IMR-90 (cell line): ENCODE results near the gene ITPRIP.

Experiments used
- BHLHE40 ChIP-seq: fragments of 150-350 bp; IDR thresholded peaks from 2 replicates; pipeline ENCODE4 v1.6.1; 2016; ENCODE audit warnings: mild to moderate bottlenecking, low read depth, low read length
- CTCF ChIP-seq: conservative IDR thresholded peaks from 2 replicates; pipeline ENCODE4 v1.5.1; 2012; ENCODE audit warnings: mild to moderate bottlenecking, low read depth, low read length, improper control_type of control experiment
- FOS ChIP-seq: fragments of 150-350 bp; IDR thresholded peaks from 2 replicates; pipeline ENCODE4 v1.6.1; 2016; ENCODE audit warnings: low read depth, low read length
- MXI1 ChIP-seq: IDR thresholded peaks from 2 replicates; pipeline ENCODE4 v1.6.1; 2012; ENCODE audit warnings: low read depth, mild to moderate bottlenecking, low read length, moderate library complexity, borderline replicate concordance
- NFE2L2 ChIP-seq: fragments of 150-350 bp; IDR thresholded peaks from 2 replicates; pipeline ENCODE4 v1.6.1; 2016; ENCODE audit warnings: low read depth, mild to moderate bottlenecking, low read length
- POLR2A ChIP-seq: IDR thresholded peaks from 2 replicates; pipeline ENCODE4 v1.6.1; 2012; ENCODE audit warnings: mild to moderate bottlenecking, low read depth, low read length
- RAD21 ChIP-seq: IDR thresholded peaks from 2 replicates; pipeline ENCODE4 v1.6.1; 2012; ENCODE audit warnings: low read length, improper control_type of control experiment
- RCOR1 ChIP-seq: IDR thresholded peaks from 2 replicates; pipeline ENCODE4 v1.6.1; 2012; ENCODE audit warnings: mild to moderate bottlenecking, low read length, improper control_type of control experiment; ENCODE audit not compliant: insufficient replicate concordance
- USF2 ChIP-seq: fragments of 150-350 bp; IDR thresholded peaks from 2 replicates; pipeline ENCODE4 v1.6.1; 2017; ENCODE audit warnings: mild to moderate bottlenecking, antibody characterized with exemption, low read length, low read depth

- no peak for TF ChIP-seq POLR2A
- no peak for TF ChIP-seq BHLHE40
- no peak for TF ChIP-seq CTCF
- TF ChIP-seq NFE2L2 = no peak
- TF ChIP-seq USF2 = no peak
- no peak for TF ChIP-seq FOS
- TF ChIP-seq MXI1 = no peak
- no peak for TF ChIP-seq RAD21
- TF ChIP-seq RCOR1 = no peak
Observed at GRCh38 chr10:104267721-104268404, 70.4 kb downstream of the ITPRIP start.
